ENCODE measurements around the gene KCNJ6. TPM values are rescaled to one million over a fixed set of nuclear protein-coding genes. Genes with fewer than 3 reads are reported as not detected.
A peak's percentile ranks its signal among the peaks of the same experiment; 100 is the strongest.

Gene KCNJ6
- total and polyA plus RNA-seq, 2 of the 8 experiments (the other 6 are each of a cell fraction or from before 2014, with no cell fraction given), result 0.51 to 1.2 TPM

- H3K18ac ChIP-seq (ENCODE audit: extremely low read depth, low read length), result no peak overlapping the region
- 93% methylated on average over 9 of the region's 9 CpGs; no CpG with 5 or more reads in 1 of the 2 experiments for WGBS, 2 experiments (ENCODE audit: extremely low coverage in 1 of 2, insufficient coverage in 1 of 2, insufficient read length in 1 of 2, insufficient replicate concordance in 2 of 2, low coverage in 1 of 2, low lambda C conversion rate in 2 of 2, missing lambda C conversion rate in 1 of 2)
- ChIA-PET CTCF (ENCODE audit: partially characterized antibody) (interaction anchor here (0.7 to 4.2 kb wide), 30 partner anchors 9 to 593 kb away, joined by 3 to 54 read pairs (median 4); partner anchors contain the start of gene KCNJ6), POLR2A (ENCODE audit: partially characterized antibody) (no interaction called here)
- peaks cover 0 to 7% of the 10 kb centered on the region in 2 experiments for H4K20me1 ChIP-seq (replicated peaks in 1 of 2; ENCODE audit: control insufficient read depth in 1 of 2, insufficient read depth in 2 of 2, low read length in 2 of 2)
- no peak overlapping the region for H3K56ac ChIP-seq (replicated peaks; ENCODE audit: insufficient read length, low read depth, low read length)
- no peak overlapping the region for H3K9ac ChIP-seq (replicated peaks in 1 of 4; ENCODE audit: extremely low read depth in 1 of 4, low read depth in 3 of 4, low read length in 3 of 4)
- DNase-seq (ENCODE audit: low read depth in 1 of 2, low spot score in 2 of 2), result no peak
- no peak overlapping the region for H3K23ac ChIP-seq (ENCODE audit: insufficient read length)
- H3K27me3 ChIP-seq (replicated peaks in 1 of 4; ENCODE audit: control insufficient read depth in 3 of 4, extremely low read depth in 1 of 4, insufficient read depth in 3 of 4, low read length in 3 of 4), result no peaks in the 10 kb centered on the region
- no peaks in the 10 kb centered on the region for H3K9me3 ChIP-seq (ENCODE audit: insufficient read depth in 2 of 2, low read depth in 1 of 2, low read length in 1 of 2)
- H2AK5ac ChIP-seq (ENCODE audit: low read depth, low read length), result no peak overlapping the region
- no peak overlapping the region for H3K27ac ChIP-seq (ENCODE audit: low read depth, low read length)
- no peak overlapping the region for H4K8ac ChIP-seq (ENCODE audit: extremely low read depth, insufficient read depth, low read length)
- H2AFZ ChIP-seq (ENCODE audit: low read length), result no peak overlapping the region
- peaks cover 8% of the 10 kb centered on the region; the same call in 1 of the 2 replicates for H3K23me2 ChIP-seq (ENCODE audit: low read depth, low read length)
- no peak overlapping the region for H2BK15ac ChIP-seq (ENCODE audit: low read length)
- no peak overlapping the region for H3K14ac ChIP-seq (ENCODE audit: insufficient read length)
- H2BK12ac ChIP-seq (ENCODE audit: low read depth, low read length), result 0 out of 2 replicates have a peak overlapping the region, but pooled peaks have one; percentile 4
- peaks cover 0 to 5% (median 2%) of the 10 kb centered on the region in 4 experiments; a peak in 3 of 7 replicates for H3K4me1 ChIP-seq (replicated peaks in 1 of 4; ENCODE audit: control insufficient read depth in 3 of 4, insufficient read depth in 4 of 4, low read length in 3 of 4)
- H2BK20ac ChIP-seq (ENCODE audit: low read length), result no peak overlapping the region
- H3K4me2 ChIP-seq (ENCODE audit: insufficient read depth in 1 of 2, low read depth in 2 of 2, low read length in 2 of 2), result no peak overlapping the region
- H3K36me3 ChIP-seq (ENCODE audit: control insufficient read depth in 2 of 4, insufficient read depth in 4 of 4, low read length in 3 of 4), result no peaks in the 10 kb centered on the region; a peak in 1 of 8 replicates
- no peak overlapping the region for H3K4ac ChIP-seq (replicated peaks; ENCODE audit: insufficient read length, low read depth, low read length)
- no peak overlapping the region for H2BK120ac ChIP-seq (replicated peaks; ENCODE audit: low read depth, low read length)
- no peak overlapping the region for H4K5ac ChIP-seq (ENCODE audit: insufficient read length, low read depth, low read length)
- no peak overlapping the region for H3K4me3 ChIP-seq (ENCODE audit: extremely low read depth in 1 of 4, insufficient read depth in 2 of 4, low read depth in 3 of 4, low read length in 4 of 4)
- H4K91ac ChIP-seq (replicated peaks; ENCODE audit: insufficient read length, low read length), result no peak overlapping the region
- H2BK5ac ChIP-seq (ENCODE audit: low read depth, low read length), result no peak overlapping the region
- H3K79me2 ChIP-seq (ENCODE audit: control insufficient read depth in 1 of 2, insufficient read depth in 2 of 2, low read length in 2 of 2), result no peaks in the 10 kb centered on the region
- peaks cover 2% of the 10 kb centered on the region; the same call in 1 of the 2 replicates for H3K79me1 ChIP-seq (ENCODE audit: low read depth, low read length)
- no peak for FAIRE-seq
Measured at GRCh38 chr21:37759777-37760176, 156.5 kb downstream of the KCNJ6 start.
